Non-pigmented ciliary epithelial cell (primary cell): ENCODE results near the gene MYLK2.

Source experiments
- DNase-seq: peaks from one replicate; pipeline ENCODE4 v3.0.0-alpha.2; 2010; ENCODE audit warnings: low read depth

Gene MYLK2

GRCh38 chr20:31835977-31836852 is 17.1 kb downstream of the MYLK2 start:
- peak; percentile 61 for DNase-seq

GRCh38 chr20:31836853-31837608 is 17.9 kb downstream of the MYLK2 start:
- DNase-seq: no peak

- DNase-seq: no peak
Observed at GRCh38 chr20:31837896-31838397, 18.8 kb downstream of the MYLK2 start.

GRCh38 chr20:31838646-31839292 is 19.6 kb downstream of the MYLK2 start:
- DNase-seq: no peak

GRCh38 chr20:31839782-31840487 is 20.8 kb downstream of the MYLK2 start:
- DNase-seq: no peak

GRCh38 chr20:31840906-31841816 is 22.0 kb downstream of the MYLK2 start:
- no peak for DNase-seq

GRCh38 chr20:31841928-31842327 is 22.8 kb downstream of the MYLK2 start:
- no peak for DNase-seq

- no peak for DNase-seq
Observed at GRCh38 chr20:31842471-31843157, 23.5 kb downstream of the MYLK2 start.

GRCh38 chr20:31843288-31843687 is 24.1 kb downstream of the MYLK2 start:
- no peak for DNase-seq

GRCh38 chr20:31843881-31844280 is 24.7 kb downstream of the MYLK2 start:
- DNase-seq: no peak

- no peak for DNase-seq
Observed at GRCh38 chr20:31844737-31845299, 25.7 kb downstream of the MYLK2 start.

GRCh38 chr20:31845300-31845863 is 26.2 kb downstream of the MYLK2 start, which contains the start of gene FOXS1:
TSS of gene FOXS1 (minus strand) at chr20:31845604. CDS start at chr20:31845542, 62 bp downstream.
- DNase-seq: no peak

- DNase-seq: no peak
Observed at GRCh38 chr20:31846793-31847138, 27.6 kb downstream of the MYLK2 start.

- DNase-seq: no peak
Observed at GRCh38 chr20:31848088-31848999, 29.2 kb downstream of the MYLK2 start.

- DNase-seq: no peak
Observed at GRCh38 chr20:31849306-31849930, 30.3 kb downstream of the MYLK2 start.

GRCh38 chr20:31851240-31851955 is 32.2 kb downstream of the MYLK2 start:
- no peak for DNase-seq

GRCh38 chr20:31853481-31853880 is 34.3 kb downstream of the MYLK2 start:
- DNase-seq: no peak
